Omental fat pad (tissue), 4 donors: ENCODE data around the gene SUSD1. TPM values are rescaled to one million over a fixed set of nuclear protein-coding genes. Genes with fewer than 3 reads are reported as not detected.
"Not testable (repeated sequence)": the region's sequence is repeated elsewhere in the genome, so short reads cannot be mapped to it uniquely, and the experiment has no call there.

Source experiments
- ATAC-seq: fragments of 150-250 bp; one replicate; pipeline ENCODE4 v1.9.1; 2016; ENCODE audit warnings: mild to moderate bottlenecking, moderate library complexity; ENCODE audit not compliant: low FRiP score
- DNase-seq: peaks from one replicate; pipeline ENCODE4 v3.0.0-alpha.2; 2019; ENCODE audit warnings: low spot score
- CTCF ChIP-seq, 3 donors: fragments of 450-650 bp; IDR thresholded peaks; one replicate each; pipeline ENCODE4 v1.5.1; 2016 to 2017; ENCODE audit warnings: antibody characterized with exemption in 3 of 3, mild to moderate bottlenecking in 3 of 3, moderate library complexity in 2 of 3
- total RNA-seq, 4 donors: library from RNA; depleted of rRNA; stranded (reverse); fragments of >200 nt; gene quantifications; one replicate each; pipeline ENCODE4 v1.1.0, GENCODE V29; 2016

SUSD1 gene
- total RNA-seq, 4 donors from 2014 or later: 12.0 to 23.2 (median 15.4) TPM

- DNase-seq: no peak
- no peak for TF ChIP-seq CTCF (IDR thresholded peaks at IDR 0.05)
- ATAC-seq: no peak
These were observed 25.6 kb upstream of the SUSD1 start for GRCh38 chr9:112200711-112201110.

GRCh38 chr9:112198646-112199045 lies 23.5 kb upstream of the SUSD1 start:
- no peak for TF ChIP-seq CTCF (IDR thresholded peaks at IDR 0.05)
- ATAC-seq: no peak
- no peak for DNase-seq

- ATAC-seq: no peak
- DNase-seq: no peak
- TF ChIP-seq CTCF (IDR thresholded peaks at IDR 0.05): no peak
These were observed 19.9 kb upstream of the SUSD1 start for GRCh38 chr9:112194969-112195431.

- ATAC-seq (no peak), DNase-seq (no peak)
- no peak for TF ChIP-seq CTCF (IDR thresholded peaks at IDR 0.05)
These were observed 18.6 kb upstream of the SUSD1 start for GRCh38 chr9:112193572-112194288.

- ATAC-seq, DNase-seq: not testable (repeated sequence)
These were observed 15.2 kb upstream of the SUSD1 start for GRCh38 chr9:112190320-112190719.

- ATAC-seq (no peak), DNase-seq (no peak)
- TF ChIP-seq CTCF (IDR thresholded peaks at IDR 0.05): no peak
These were observed 13.8 kb upstream of the SUSD1 start for GRCh38 chr9:112188884-112189283.

- no peak for ATAC-seq
- TF ChIP-seq CTCF (IDR thresholded peaks at IDR 0.05): no peak
- no peak for DNase-seq
These were observed 12.3 kb upstream of the SUSD1 start for GRCh38 chr9:112187404-112187803.
